GM12878 (cell line): Measurements from ENCODE around the gene MRPS27.

Source experiments
- BHLHE40 ChIP-seq, 2 experiments: fragments of 450-650 bp in 1 of 2; IDR thresholded peaks; 2 replicates each; pipeline ENCODE4 v1.6.1; 2011 to 2017; ENCODE audit warnings: low read depth in 2 of 2, borderline replicate concordance in 1 of 2, improper control_type of control experiment in 1 of 2, low read length in 1 of 2, mild to moderate bottlenecking in 1 of 2
- CTCF ChIP-seq, 3 experiments: IDR thresholded peaks in 2 of 3; conservative IDR thresholded peaks in 1 of 3; 2 replicates each; pipeline ENCODE4 v1.5.1; 2011; ENCODE audit warnings: low read depth in 3 of 3, low read length in 3 of 3, mild to moderate bottlenecking in 3 of 3, control low read depth in 2 of 3, moderate library complexity in 2 of 3, inconsistent platforms in 1 of 3, mixed read lengths in 1 of 3; ENCODE audit not compliant: control insufficient read depth in 2 of 3, insufficient read depth in 1 of 3; ENCODE audit errors: extremely low read depth in 1 of 3
- EGR1 ChIP-seq, 2 experiments: IDR thresholded peaks; 1 replicate in 1 of 2; 2 replicates in 1 of 2; pipeline ENCODE4 v1.6.1; 2011 to 2012; ENCODE audit warnings: low read depth in 2 of 2, low read length in 2 of 2, borderline replicate concordance in 1 of 2, mild to moderate bottlenecking in 1 of 2, moderate library complexity in 1 of 2
- POLR2A ChIP-seq: IDR thresholded peaks from 2 replicates; pipeline ENCODE4 v1.6.1; 2011; ENCODE audit warnings: low read depth, mild to moderate bottlenecking, low read length
- POU2F2 ChIP-seq: IDR thresholded peaks from 3 replicates; pipeline ENCODE4 v1.6.1; 2011; ENCODE audit warnings: low read depth, mild to moderate bottlenecking, low read length, borderline replicate concordance
- RAD21 ChIP-seq: IDR thresholded peaks from 2 replicates; pipeline ENCODE4 v1.6.1; 2011; ENCODE audit warnings: mild to moderate bottlenecking, low read depth, low read length, moderate library complexity; ENCODE audit not compliant: insufficient read depth
- RFX5 ChIP-seq: IDR thresholded peaks from 2 replicates; pipeline ENCODE4 v1.6.1; 2011; ENCODE audit warnings: low read depth, low read length, improper control_type of control experiment
- SRF ChIP-seq, 2 experiments: IDR thresholded peaks; 2 replicates each; pipeline ENCODE4 v1.6.1; 2011; ENCODE audit warnings: low read depth in 2 of 2, low read length in 2 of 2, mild to moderate bottlenecking in 1 of 2, moderate library complexity in 1 of 2
- SUPT20H ChIP-seq: IDR thresholded peaks from 2 replicates; pipeline ENCODE4 v1.6.1; 2011; ENCODE audit warnings: low read depth, mild to moderate bottlenecking, low read length, moderate library complexity, borderline replicate concordance; ENCODE audit not compliant: control insufficient read depth
- TARDBP ChIP-seq: IDR thresholded peaks from 2 replicates; pipeline ENCODE4 v1.6.1; 2016; ENCODE audit warnings: borderline replicate concordance
- USF2 ChIP-seq: IDR thresholded peaks from 2 replicates; pipeline ENCODE4 v1.6.1; 2011; ENCODE audit warnings: low read depth, low read length, improper control_type of control experiment, borderline replicate concordance
- ZNF24 ChIP-seq: fragments of 450-650 bp; IDR thresholded peaks from 2 replicates; pipeline ENCODE4 v1.6.1; 2017; ENCODE audit warnings: antibody characterized with exemption, mild to moderate bottlenecking
- TF ChIP-seq, protein P1 (sequence below): fragments of 450-650 bp; IDR thresholded peaks from 2 replicates; pipeline ENCODE4 v1.6.1; 2014; ENCODE audit warnings: mild to moderate bottlenecking
- TF ChIP-seq, protein P2 (sequence below): fragments of 450-650 bp; IDR thresholded peaks from 2 replicates; pipeline ENCODE4 v1.6.1; 2017; ENCODE audit warnings: antibody characterized with exemption, mild to moderate bottlenecking, moderate library complexity

- TF ChIP-seq RFX5 (no peak), TARDBP (no peak), CTCF (IDR thresholded peaks at IDR 0.05 in 2 of 3, conservative IDR thresholded peaks at IDR 0.05 in 1 of 3; ENCODE audit: control insufficient read depth in 2 of 3, extremely low read depth in 1 of 3, insufficient read depth in 1 of 3, low read depth in 3 of 3, low read length in 3 of 3) (no peak), POLR2A (no peak), SRF (IDR thresholded peaks at IDR 0.05; ENCODE audit: low read depth in 2 of 2, low read length in 2 of 2) (no peak), SUPT20H (no peak), RAD21 (no peak), EGR1 (IDR thresholded peaks at IDR 0.05; ENCODE audit: borderline replicate concordance in 1 of 2, low read depth in 2 of 2, low read length in 2 of 2) (no peak), ZNF24 (no peak), BHLHE40 (IDR thresholded peaks at IDR 0.05; ENCODE audit: borderline replicate concordance in 1 of 2, low read depth in 2 of 2, low read length in 1 of 2) (no peak), POU2F2 (no peak), USF2 (no peak)
- TF ChIP-seq, protein P1, sequence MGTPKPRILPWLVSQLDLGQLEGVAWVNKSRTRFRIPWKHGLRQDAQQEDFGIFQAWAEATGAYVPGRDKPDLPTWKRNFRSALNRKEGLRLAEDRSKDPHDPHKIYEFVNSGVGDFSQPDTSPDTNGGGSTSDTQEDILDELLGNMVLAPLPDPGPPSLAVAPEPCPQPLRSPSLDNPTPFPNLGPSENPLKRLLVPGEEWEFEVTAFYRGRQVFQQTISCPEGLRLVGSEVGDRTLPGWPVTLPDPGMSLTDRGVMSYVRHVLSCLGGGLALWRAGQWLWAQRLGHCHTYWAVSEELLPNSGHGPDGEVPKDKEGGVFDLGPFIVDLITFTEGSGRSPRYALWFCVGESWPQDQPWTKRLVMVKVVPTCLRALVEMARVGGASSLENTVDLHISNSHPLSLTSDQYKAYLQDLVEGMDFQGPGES = no peak
- TF ChIP-seq, protein P2, sequence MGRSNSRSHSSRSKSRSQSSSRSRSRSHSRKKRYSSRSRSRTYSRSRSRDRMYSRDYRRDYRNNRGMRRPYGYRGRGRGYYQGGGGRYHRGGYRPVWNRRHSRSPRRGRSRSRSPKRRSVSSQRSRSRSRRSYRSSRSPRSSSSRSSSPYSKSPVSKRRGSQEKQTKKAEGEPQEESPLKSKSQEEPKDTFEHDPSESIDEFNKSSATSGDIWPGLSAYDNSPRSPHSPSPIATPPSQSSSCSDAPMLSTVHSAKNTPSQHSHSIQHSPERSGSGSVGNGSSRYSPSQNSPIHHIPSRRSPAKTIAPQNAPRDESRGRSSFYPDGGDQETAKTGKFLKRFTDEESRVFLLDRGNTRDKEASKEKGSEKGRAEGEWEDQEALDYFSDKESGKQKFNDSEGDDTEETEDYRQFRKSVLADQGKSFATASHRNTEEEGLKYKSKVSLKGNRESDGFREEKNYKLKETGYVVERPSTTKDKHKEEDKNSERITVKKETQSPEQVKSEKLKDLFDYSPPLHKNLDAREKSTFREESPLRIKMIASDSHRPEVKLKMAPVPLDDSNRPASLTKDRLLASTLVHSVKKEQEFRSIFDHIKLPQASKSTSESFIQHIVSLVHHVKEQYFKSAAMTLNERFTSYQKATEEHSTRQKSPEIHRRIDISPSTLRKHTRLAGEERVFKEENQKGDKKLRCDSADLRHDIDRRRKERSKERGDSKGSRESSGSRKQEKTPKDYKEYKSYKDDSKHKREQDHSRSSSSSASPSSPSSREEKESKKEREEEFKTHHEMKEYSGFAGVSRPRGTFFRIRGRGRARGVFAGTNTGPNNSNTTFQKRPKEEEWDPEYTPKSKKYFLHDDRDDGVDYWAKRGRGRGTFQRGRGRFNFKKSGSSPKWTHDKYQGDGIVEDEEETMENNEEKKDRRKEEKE = no peak
These were observed 36.3 kb upstream of the MRPS27 start for GRCh38 chr5:72356361-72356760.
